HEK293 (cell line): ENCODE results near the gene KCNQ1.

Experiments used
- CTCF ChIA-PET: fragments of 350-600 bp; formaldehyde crosslinking; extraction: SDS; loops from one replicate; lab custom pipeline; 2021; ENCODE audit warnings: antibody characterized with exemption; lab: Yijun Ruan, JAX
- POLR2A ChIA-PET: fragments of 300-600 bp; formaldehyde crosslinking; extraction: SDS; loops from one replicate; lab custom pipeline; 2020; ENCODE audit warnings: antibody characterized with exemption, inconsistent platforms; lab: Yijun Ruan, JAX
- H3K27ac ChIP-seq: fragments of 200-500 bp; sonication (Bioruptor generic); 2 replicates; pipeline ENCODE4 v1.5.1; 2014; ENCODE audit warnings: low read depth, low read length, control low read depth, inconsistent platforms; ENCODE audit errors: extremely low read depth
- H3K36me3 ChIP-seq, 2 experiments: fragments of 200-500 bp in 1 of 2; sonication (Bioruptor generic) in 1 of 2; 1 replicate in 1 of 2; 2 replicates in 1 of 2; pipeline ENCODE4 v1.5.1; 2014 to 2017; ENCODE audit warnings: inconsistent platforms in 2 of 2, low read length in 2 of 2; ENCODE audit not compliant: control insufficient read depth in 2 of 2, insufficient read depth in 1 of 2
- H3K4me1 ChIP-seq: fragments of 200-500 bp; sonication (Bioruptor generic); 2 replicates; pipeline ENCODE4 v1.5.1; 2014; ENCODE audit warnings: mild to moderate bottlenecking, low read length, inconsistent platforms; ENCODE audit not compliant: control insufficient read depth, insufficient read depth
- H3K4me3 ChIP-seq: 2 replicates; pipeline ENCODE4 v1.5.1; 2011; ENCODE audit warnings: low read depth, mild to moderate bottlenecking, control low read depth, low read length, moderate library complexity
- H3K9me3 ChIP-seq: fragments of 200-500 bp; sonication (Bioruptor generic); 2 replicates; pipeline ENCODE4 v1.5.1; 2014; ENCODE audit warnings: low read depth, low read length, inconsistent platforms; ENCODE audit not compliant: control insufficient read depth, insufficient read depth
- GLI2 ChIP-seq: fragments of 450-650 bp; formaldehyde crosslinking; IDR thresholded peaks from 2 replicates; pipeline ENCODE4; 2017; ENCODE audit warnings: missing biosample characterization, missing genetic modification characterization, low read depth, borderline replicate concordance
- GLIS1 ChIP-seq: fragments of 450-650 bp; formaldehyde crosslinking; IDR thresholded peaks from 2 replicates; pipeline ENCODE4 v1.5.1; 2016; ENCODE audit warnings: missing biosample characterization, missing genetic modification characterization
- HOXA7 ChIP-seq: sonication (generic); formaldehyde crosslinking; IDR thresholded peaks from 2 replicates; pipeline ENCODE4 v1.8.1; 2022; ENCODE audit warnings: missing genetic modification reagents, borderline replicate concordance
- HOXC10 ChIP-seq: sonication (generic); formaldehyde crosslinking; IDR thresholded peaks from 2 replicates; pipeline ENCODE4 v1.8.1; 2023; ENCODE audit warnings: mild to moderate bottlenecking, missing genetic modification reagents
- MZF1 ChIP-seq: fragments of 450-650 bp; formaldehyde crosslinking; IDR thresholded peaks from 2 replicates; pipeline ENCODE4 v1.5.1; 2017; ENCODE audit warnings: missing biosample characterization, missing genetic modification characterization, borderline replicate concordance
- PRDM1 ChIP-seq: fragments of 450-650 bp; formaldehyde crosslinking; IDR thresholded peaks from 2 replicates; pipeline ENCODE4; 2016; ENCODE audit warnings: missing biosample characterization, missing genetic modification characterization
- PRDM10 ChIP-seq: fragments of 450-650 bp; formaldehyde crosslinking; IDR thresholded peaks from 2 replicates; pipeline ENCODE4 v1.5.1; 2016; ENCODE audit warnings: missing biosample characterization, missing genetic modification characterization
- PRDM2 ChIP-seq: fragments of 450-650 bp; formaldehyde crosslinking; IDR thresholded peaks from 2 replicates; pipeline ENCODE4 v1.5.1; 2016; ENCODE audit warnings: missing biosample characterization, missing genetic modification characterization, borderline replicate concordance
- SALL2 ChIP-seq: fragments of 450-650 bp; formaldehyde crosslinking; IDR thresholded peaks from 2 replicates; pipeline ENCODE4 v1.5.0; 2017; ENCODE audit warnings: missing biosample characterization, mild to moderate bottlenecking, missing genetic modification characterization, borderline replicate concordance
- SP3 ChIP-seq: fragments of 450-650 bp; formaldehyde crosslinking; IDR thresholded peaks from 2 replicates; pipeline ENCODE4 v1.5.1; 2016; ENCODE audit warnings: missing biosample characterization, missing genetic modification characterization
- ZNF2 ChIP-seq: fragments of 450-650 bp; formaldehyde crosslinking; IDR thresholded peaks from 2 replicates; pipeline ENCODE4 v1.5.1; 2016; ENCODE audit warnings: missing biosample characterization, missing genetic modification characterization
- ZNF202 ChIP-seq: fragments of 450-650 bp; formaldehyde crosslinking; IDR thresholded peaks from 2 replicates; pipeline ENCODE4 v1.5.1; 2016; ENCODE audit warnings: missing biosample characterization, missing genetic modification characterization, borderline replicate concordance
- ZNF266 ChIP-seq: fragments of 450-650 bp; formaldehyde crosslinking; IDR thresholded peaks from 2 replicates; pipeline ENCODE4 v1.5.1; 2016; ENCODE audit warnings: missing biosample characterization, missing genetic modification characterization, low read depth
- ZNF335 ChIP-seq: fragments of 450-650 bp; formaldehyde crosslinking; conservative IDR thresholded peaks from 2 replicates; pipeline ENCODE4 v1.5.1; 2016; ENCODE audit warnings: missing biosample characterization, missing genetic modification characterization
- ZSCAN16 ChIP-seq: fragments of 450-650 bp; formaldehyde crosslinking; IDR thresholded peaks from 2 replicates; pipeline ENCODE4 v1.5.1; 2016; ENCODE audit warnings: missing biosample characterization, missing genetic modification characterization
- ZSCAN30 ChIP-seq: fragments of 450-650 bp; IDR thresholded peaks from 2 replicates; pipeline ENCODE4 v1.5.1; 2018; ENCODE audit warnings: missing biosample characterization, mild to moderate bottlenecking, missing genetic modification characterization, moderate library complexity
- TF ChIP-seq, protein P1 (sequence below): fragments of 450-650 bp; formaldehyde crosslinking; IDR thresholded peaks from 2 replicates; pipeline ENCODE4 v1.5.1; 2016; ENCODE audit warnings: missing biosample characterization, missing genetic modification characterization, low read depth

KCNQ1 gene

DNA sequence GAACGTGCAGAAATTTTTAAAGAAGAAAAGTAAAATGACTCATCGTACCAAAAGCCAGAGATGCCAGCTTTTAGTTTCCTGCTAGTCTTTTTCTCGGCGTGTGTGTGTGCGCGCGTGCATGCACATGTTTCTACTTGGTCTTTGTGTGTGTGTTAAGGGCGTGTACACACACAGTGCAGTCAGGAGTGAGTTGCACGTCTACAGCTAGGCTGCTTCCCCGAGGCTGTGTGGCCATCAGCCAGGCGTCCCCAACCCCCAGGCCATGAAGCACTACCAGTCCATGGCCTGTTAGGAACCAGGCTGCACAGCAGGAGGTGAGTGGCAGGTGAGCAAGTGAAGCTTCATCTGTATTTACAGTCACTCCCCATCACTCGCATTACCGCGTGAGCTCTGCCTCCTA is 36.4 kb downstream of the KCNQ1 start:
- no peaks in the 10 kb centered on the region for H3K9me3 ChIP-seq
- H3K27ac ChIP-seq: no peak overlapping the region
- H3K36me3 ChIP-seq: no peaks in the 10 kb centered on the region
- POLR2A ChIA-PET: no interaction called here
- H3K4me3 ChIP-seq: no peak overlapping the region
- CTCF ChIA-PET: no interaction called here
- no peaks in the 10 kb centered on the region for H3K4me1 ChIP-seq
- no peak for TF ChIP-seq GLI2 (tag by site-specific recombination)
- TF ChIP-seq PRDM2 (tag by site-specific recombination): no peak
- TF ChIP-seq ZSCAN30 (tag by site-specific recombination): no peak
- TF ChIP-seq ZNF2 (tag by site-specific recombination): no peak

GRCh38 chr11:2482204-2482603 is 37.4 kb downstream of the KCNQ1 start:
- no peaks in the 10 kb centered on the region for H3K36me3 ChIP-seq
- H3K9me3 ChIP-seq: no peaks in the 10 kb centered on the region
- ChIA-PET CTCF (no interaction called here), POLR2A (no interaction called here)
- no peak overlapping the region for H3K4me3 ChIP-seq
- H3K4me1 ChIP-seq: no peaks in the 10 kb centered on the region
- H3K27ac ChIP-seq: no peak overlapping the region
- TF ChIP-seq GLIS1: no peak
- no peak for TF ChIP-seq ZNF335 (tag by site-specific recombination)
- TF ChIP-seq, protein P1, sequence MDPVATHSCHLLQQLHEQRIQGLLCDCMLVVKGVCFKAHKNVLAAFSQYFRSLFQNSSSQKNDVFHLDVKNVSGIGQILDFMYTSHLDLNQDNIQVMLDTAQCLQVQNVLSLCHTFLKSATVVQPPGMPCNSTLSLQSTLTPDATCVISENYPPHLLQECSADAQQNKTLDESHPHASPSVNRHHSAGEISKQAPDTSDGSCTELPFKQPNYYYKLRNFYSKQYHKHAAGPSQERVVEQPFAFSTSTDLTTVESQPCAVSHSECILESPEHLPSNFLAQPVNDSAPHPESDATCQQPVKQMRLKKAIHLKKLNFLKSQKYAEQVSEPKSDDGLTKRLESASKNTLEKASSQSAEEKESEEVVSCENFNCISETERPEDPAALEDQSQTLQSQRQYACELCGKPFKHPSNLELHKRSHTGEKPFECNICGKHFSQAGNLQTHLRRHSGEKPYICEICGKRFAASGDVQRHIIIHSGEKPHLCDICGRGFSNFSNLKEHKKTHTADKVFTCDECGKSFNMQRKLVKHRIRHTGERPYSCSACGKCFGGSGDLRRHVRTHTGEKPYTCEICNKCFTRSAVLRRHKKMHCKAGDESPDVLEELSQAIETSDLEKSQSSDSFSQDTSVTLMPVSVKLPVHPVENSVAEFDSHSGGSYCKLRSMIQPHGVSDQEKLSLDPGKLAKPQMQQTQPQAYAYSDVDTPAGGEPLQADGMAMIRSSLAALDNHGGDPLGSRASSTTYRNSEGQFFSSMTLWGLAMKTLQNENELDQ: no peak
- TF ChIP-seq, all 188 proteins: peak for 0

DNA sequence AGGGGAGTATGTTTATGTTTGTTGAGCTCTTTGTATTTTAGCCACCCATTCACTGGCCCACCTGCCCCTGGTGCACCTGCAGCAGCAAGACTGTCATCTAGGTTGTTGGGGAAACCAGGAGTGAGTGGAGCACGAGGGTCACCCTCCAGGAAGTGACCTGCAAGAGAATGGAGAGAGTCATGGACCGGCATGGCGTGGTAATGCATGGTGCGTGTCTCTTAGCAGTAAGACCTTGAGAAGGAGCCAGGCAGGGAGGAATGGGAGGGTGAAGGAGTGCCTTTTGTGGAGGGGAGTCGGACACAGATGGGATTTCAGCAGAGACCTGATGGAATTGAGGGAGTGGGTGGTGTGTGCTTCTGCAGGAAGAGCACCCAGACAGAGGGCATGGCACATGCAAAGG is 37.9 kb downstream of the KCNQ1 start:
- Histone ChIP-seq H3K36me3 (no peaks in the 10 kb centered on the region), H3K9me3 (no peaks in the 10 kb centered on the region), H3K4me1 (no peaks in the 10 kb centered on the region), H3K4me3 (no peak overlapping the region), H3K27ac (no peak overlapping the region)
- TF ChIP-seq SALL2 (no peak), GLIS1 (no peak), MZF1 (tag by site-specific recombination) (no peak), ZNF266 (tag by site-specific recombination) (no peak), PRDM10 (tag by site-specific recombination) (no peak), ZNF202 (tag by site-specific recombination) (no peak), PRDM1 (tag by site-specific recombination) (no peak), SP3 (tag by site-specific recombination) (no peak), ZSCAN16 (tag by site-specific recombination) (no peak), HOXC10 (no peak), HOXA7 (CRISPR knock-in tag) (no peak)
- ChIA-PET CTCF (no interaction called here), POLR2A (no interaction called here)
